Body of pancreas (tissue), 4 donors: Measurements from ENCODE around the gene CXCR6.

Experiments
- CTCF ChIP-seq, 7 experiments: fragments of 450-650 bp in 4 of 7; fragments of 200-600 bp in 3 of 7; sonication (generic) in 3 of 7; IDR thresholded peaks; one replicate each; pipeline ENCODE4 v1.5.1; 2016 to 2019; ENCODE audit warnings: antibody characterized with exemption in 7 of 7
- POLR2A ChIP-seq, 3 donors: fragments of 450-650 bp; IDR thresholded peaks; one replicate each; pipeline ENCODE4 v1.6.1; 2016; ENCODE audit warnings: antibody characterized with exemption in 3 of 3, mild to moderate bottlenecking in 2 of 3

GRCh38 chr3:45976191-45977091 is 33.2 kb downstream of the CXCR6 start:
- TF ChIP-seq CTCF (IDR thresholded peaks at IDR 0.05) = no peak
- TF ChIP-seq POLR2A (IDR thresholded peaks at IDR 0.05) = no peak
